Kidney (tissue), 14 donors: ENCODE data around the gene C1QTNF12. TPM values are rescaled to one million over a fixed set of nuclear protein-coding genes. Genes with fewer than 3 reads are reported as not detected.

Source experiments
- DNase-seq, 5 donors: peaks; one replicate each; pipeline ENCODE4 v3.0.0-alpha.2; 2013 to 2020
- FAIRE-seq: peaks from 2 replicates; lab custom pipeline; 2012; peaks lifted over from hg19 to GRCh38; lab: Jason Lieb, UNC
- H3K27ac ChIP-seq, 2 donors: one replicate each; pipeline ENCODE4 v1.7.0; 2013; ENCODE audit warnings: low read depth in 2 of 2, low read length in 2 of 2, inconsistent platforms in 1 of 2
- H3K27me3 ChIP-seq: one replicate; pipeline ENCODE4 v1.7.1; 2013; ENCODE audit warnings: low read length, inconsistent platforms; ENCODE audit not compliant: control insufficient read depth, insufficient read depth
- H3K36me3 ChIP-seq, 3 donors: one replicate each; pipeline versions ENCODE4 v1.7.0 to v1.7.1; 2013; ENCODE audit warnings: low read length in 3 of 3, control low read depth in 1 of 3, inconsistent platforms in 1 of 3; ENCODE audit not compliant: insufficient read depth in 3 of 3, control insufficient read depth in 2 of 3
- H3K4me1 ChIP-seq, 3 donors: one replicate each; pipeline versions ENCODE4 v1.7.0 to v1.7.1; 2013; ENCODE audit warnings: low read length in 3 of 3, inconsistent platforms in 1 of 3, low read depth in 1 of 3; ENCODE audit not compliant: control insufficient read depth in 2 of 3, insufficient read depth in 2 of 3
- H3K4me3 ChIP-seq, 3 donors: one replicate each; pipeline versions ENCODE4 v1.7.0 to v1.8.1; 2013; ENCODE audit warnings: low read length in 3 of 3, control low read depth in 1 of 3, inconsistent platforms in 1 of 3
- H3K9ac ChIP-seq, 3 donors: one replicate each; pipeline versions ENCODE4 v1.7.0 to v1.7.1; 2013; ENCODE audit warnings: low read length in 3 of 3, control low read depth in 1 of 3, inconsistent platforms in 1 of 3
- H3K9me3 ChIP-seq, 3 donors: one replicate each; pipeline versions ENCODE4 v1.7.0 to v1.7.1; 2013; ENCODE audit warnings: low read length in 3 of 3, control low read depth in 1 of 3, inconsistent platforms in 1 of 3; ENCODE audit not compliant: control insufficient read depth in 2 of 3, insufficient read depth in 1 of 3
- intact Hi-C: fragments of 100-400 bp; cut with DNase I; formaldehyde crosslinking; loops from one replicate; pipeline ENCODE4 v1.11.1; 2022
- polyA plus RNA-seq: library from polyadenylated mRNA; stranded (reverse); fragments of 350-450 nt; fragmentation: Illumina TruSeq; extraction: RNeasy Lipid Tissue Mini Kit (QIAGEN cat#74804); gene quantifications from one replicate; pipeline ENCODE4 v1.2.3, GENCODE V29; 2014; ENCODE audit warnings: low read depth, low replicate concordance; ENCODE audit not compliant: insufficient read depth
- total RNA-seq: library from RNA; stranded (reverse); fragmentation: NEBNext Ultra II Directional; extraction: Animal tissue kit (Norgen Biotek cat#: 25700); gene quantifications from one replicate; pipeline ENCODE4 v1.2.1, GENCODE V29; 2021
- TF ChIP-seq, protein P1 (sequence below): IDR thresholded peaks from 3 replicates; pipeline ENCODE4 v1.5.1; 2012; ENCODE audit warnings: mild to moderate bottlenecking, moderate library complexity, borderline replicate concordance; ENCODE audit not compliant: insufficient read depth; ENCODE audit errors: extremely low read depth
- donor health status: control.
- donor health status: control.
- donor health status: control.
- donor health status: control.
- donor health status: control.
- donor health status: DM: yes; HTN: yes; CAD: no.
- donor health status: Normal renal cell carcinoma (clear cell type).

C1QTNF12 gene
- total and polyA plus RNA-seq, 2 donors from 2014 or later: 3.1 to 9.9 TPM

GRCh38 chr1:1205769-1206375, 40.6 kb downstream of the C1QTNF12 start:
- DNase-seq (peak in 2 of 5 donors; percentile 65 to 76), FAIRE-seq (no peak)
- Histone ChIP-seq H3K27ac (no peak overlapping the region), H3K4me1 (peaks cover 0 to 3% (median 0%) of the 10 kb centered on the region in 3 donors), H3K9me3 (no peaks in the 10 kb centered on the region), H3K4me3 (no peak overlapping the region), H3K36me3 (no peaks in the 10 kb centered on the region), H3K9ac (no peak overlapping the region), H3K27me3 (no peaks in the 10 kb centered on the region)
- intact Hi-C loops: no loop called here
- TF ChIP-seq, protein P1, sequence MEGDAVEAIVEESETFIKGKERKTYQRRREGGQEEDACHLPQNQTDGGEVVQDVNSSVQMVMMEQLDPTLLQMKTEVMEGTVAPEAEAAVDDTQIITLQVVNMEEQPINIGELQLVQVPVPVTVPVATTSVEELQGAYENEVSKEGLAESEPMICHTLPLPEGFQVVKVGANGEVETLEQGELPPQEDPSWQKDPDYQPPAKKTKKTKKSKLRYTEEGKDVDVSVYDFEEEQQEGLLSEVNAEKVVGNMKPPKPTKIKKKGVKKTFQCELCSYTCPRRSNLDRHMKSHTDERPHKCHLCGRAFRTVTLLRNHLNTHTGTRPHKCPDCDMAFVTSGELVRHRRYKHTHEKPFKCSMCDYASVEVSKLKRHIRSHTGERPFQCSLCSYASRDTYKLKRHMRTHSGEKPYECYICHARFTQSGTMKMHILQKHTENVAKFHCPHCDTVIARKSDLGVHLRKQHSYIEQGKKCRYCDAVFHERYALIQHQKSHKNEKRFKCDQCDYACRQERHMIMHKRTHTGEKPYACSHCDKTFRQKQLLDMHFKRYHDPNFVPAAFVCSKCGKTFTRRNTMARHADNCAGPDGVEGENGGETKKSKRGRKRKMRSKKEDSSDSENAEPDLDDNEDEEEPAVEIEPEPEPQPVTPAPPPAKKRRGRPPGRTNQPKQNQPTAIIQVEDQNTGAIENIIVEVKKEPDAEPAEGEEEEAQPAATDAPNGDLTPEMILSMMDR: no peak

DNA sequence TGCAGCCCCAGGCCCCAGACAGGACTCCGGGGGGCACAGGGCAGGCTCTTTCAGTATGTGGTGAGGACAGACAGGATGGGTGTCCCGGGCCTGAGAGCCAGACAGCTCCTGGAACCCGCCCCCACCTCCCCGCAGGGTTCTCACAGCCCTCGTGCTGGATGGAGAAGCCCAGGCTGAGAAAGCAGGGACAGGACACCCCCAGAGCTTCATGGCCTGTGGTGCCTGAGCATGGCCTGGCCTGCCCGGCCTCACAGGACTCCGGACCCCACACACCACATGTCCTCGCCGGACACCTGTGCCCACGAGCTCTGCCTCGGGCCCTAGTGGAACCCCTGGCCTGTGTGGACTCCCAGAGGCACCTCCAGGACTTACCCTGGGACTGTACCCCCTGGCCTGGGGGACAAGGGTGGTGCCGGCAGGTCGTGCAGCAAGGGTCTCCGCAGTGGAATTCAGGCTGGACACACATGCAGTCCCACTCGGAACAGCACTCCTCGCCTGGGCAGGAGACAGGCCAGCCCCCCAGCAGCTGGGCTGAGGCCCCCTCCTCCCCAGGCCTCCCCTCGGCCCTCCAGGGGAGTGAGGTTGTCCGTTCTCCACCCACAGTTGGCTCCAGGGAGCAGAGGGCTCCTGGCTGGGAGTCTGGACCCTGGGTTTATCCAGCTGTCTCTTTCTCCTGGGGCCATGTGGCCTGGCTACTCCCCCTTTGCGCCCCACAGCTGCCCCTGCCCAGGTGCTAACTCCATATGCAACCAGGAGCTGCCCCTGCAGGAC, 41.3 kb downstream of the C1QTNF12 start:
- Histone ChIP-seq H3K9ac (no peak overlapping the region), H3K4me3 (no peak overlapping the region), H3K27me3 (no peaks in the 10 kb centered on the region), H3K9me3 (no peaks in the 10 kb centered on the region), H3K27ac (no peak overlapping the region), H3K36me3 (no peaks in the 10 kb centered on the region), H3K4me1 (peaks cover 0 to 3% (median 0%) of the 10 kb centered on the region in 3 donors)
- DNase-seq (peak in 2 of 5 donors; percentile 46 to 69), FAIRE-seq (no peak)
- TF ChIP-seq, protein P1: no peak
- intact Hi-C loops: no loop called here

- TF ChIP-seq, protein P1: no peak
- H3K27me3 ChIP-seq: no peaks in the 10 kb centered on the region
- FAIRE-seq: no peak
Observed at GRCh38 chr1:1204425-1204920, 42.0 kb downstream of the C1QTNF12 start.

More at GRCh38 chr1:1204425-1204920, 42.0 kb downstream of the C1QTNF12 start:
- no peak overlapping the region for H3K4me3 ChIP-seq
- no peaks in the 10 kb centered on the region for H3K36me3 ChIP-seq
- H3K9me3 ChIP-seq: no peaks in the 10 kb centered on the region
- intact Hi-C loops: no loop called here
- DNase-seq: peak in 1 of 5 donors; percentile 46
- H3K9ac ChIP-seq: no peak overlapping the region
- peaks cover 0 to 3% (median 0%) of the 10 kb centered on the region in 3 donors for H3K4me1 ChIP-seq
- no peak overlapping the region for H3K27ac ChIP-seq
